IPS-NIHi7 (cell line): ENCODE measurements around the gene SPTBN5.
A peak's percentile ranks its signal among the peaks of the same experiment; 100 is the strongest.

Experiments
- DNase-seq: peaks from one replicate; pipeline ENCODE4 v3.0.0; 2012; ENCODE audit warnings: mixed read lengths; ENCODE audit errors: extremely low spot score

SPTBN5 gene

DNA sequence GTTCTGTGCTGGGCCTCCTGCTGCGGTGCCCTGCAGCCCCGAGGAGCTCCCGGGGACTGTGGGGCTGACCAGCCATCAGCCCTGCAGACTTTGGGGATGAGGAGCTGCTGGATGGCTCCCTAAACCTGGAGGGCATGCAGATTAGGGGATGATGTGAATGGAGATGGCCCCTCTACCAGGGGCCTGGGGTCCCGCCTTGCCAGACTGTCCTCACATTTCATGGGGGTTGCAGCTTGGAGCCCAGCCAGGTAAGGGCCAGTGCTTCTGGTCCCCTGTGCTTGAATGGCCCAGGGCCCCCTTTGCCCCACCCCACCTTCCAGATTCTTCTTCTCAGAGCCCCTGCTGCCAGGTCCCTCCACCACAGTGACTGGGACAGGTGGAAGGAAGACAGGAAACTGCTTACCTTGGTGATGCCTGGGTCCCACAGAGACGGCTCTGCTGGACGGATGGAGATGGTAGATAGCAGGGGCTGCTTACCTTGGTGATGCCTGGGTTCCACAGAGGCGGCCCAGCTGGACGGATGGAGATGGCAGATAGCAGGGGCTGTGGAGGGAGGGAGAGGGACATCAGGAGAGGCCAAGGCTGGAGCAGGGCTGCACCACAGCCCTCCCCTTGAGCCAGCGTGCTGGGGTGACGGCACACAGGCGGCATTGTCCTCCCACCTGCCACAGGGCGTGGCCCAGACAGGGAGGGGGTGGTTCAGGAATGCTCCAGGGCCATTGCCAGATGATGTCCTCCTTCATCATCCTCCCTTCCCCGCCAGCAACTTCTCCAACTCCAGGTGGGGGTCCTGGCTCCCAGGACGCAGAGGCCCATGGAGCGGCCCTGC lies at the start of gene SPTBN5:
Gene SPTBN5 (minus strand): TSS at position 632 of the 829 bp plus-strand sequence. CDS start 556 bp downstream, at position 76.
- no peak for DNase-seq

DNA sequence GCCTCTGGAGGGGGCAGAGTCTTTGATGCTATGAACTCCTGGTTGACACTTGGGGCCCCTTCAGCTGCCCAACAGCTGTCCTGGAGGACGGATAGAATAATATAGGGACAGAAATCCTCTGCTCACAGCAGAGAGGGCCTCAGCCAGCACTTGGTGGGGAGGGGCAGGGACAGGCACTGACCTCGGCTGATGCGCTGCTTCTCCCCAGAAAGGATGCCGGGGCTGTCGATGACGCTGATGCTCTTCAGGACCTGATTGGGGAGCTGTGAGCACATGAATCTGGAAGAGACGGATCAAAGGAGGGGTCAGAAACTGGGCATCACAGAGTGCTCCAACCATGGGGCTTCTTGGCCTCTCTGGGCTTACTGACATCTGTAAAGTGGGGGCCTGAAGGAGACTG lies 49.0 kb upstream of the SPTBN5 start:
- DNase-seq = no peak

DNA sequence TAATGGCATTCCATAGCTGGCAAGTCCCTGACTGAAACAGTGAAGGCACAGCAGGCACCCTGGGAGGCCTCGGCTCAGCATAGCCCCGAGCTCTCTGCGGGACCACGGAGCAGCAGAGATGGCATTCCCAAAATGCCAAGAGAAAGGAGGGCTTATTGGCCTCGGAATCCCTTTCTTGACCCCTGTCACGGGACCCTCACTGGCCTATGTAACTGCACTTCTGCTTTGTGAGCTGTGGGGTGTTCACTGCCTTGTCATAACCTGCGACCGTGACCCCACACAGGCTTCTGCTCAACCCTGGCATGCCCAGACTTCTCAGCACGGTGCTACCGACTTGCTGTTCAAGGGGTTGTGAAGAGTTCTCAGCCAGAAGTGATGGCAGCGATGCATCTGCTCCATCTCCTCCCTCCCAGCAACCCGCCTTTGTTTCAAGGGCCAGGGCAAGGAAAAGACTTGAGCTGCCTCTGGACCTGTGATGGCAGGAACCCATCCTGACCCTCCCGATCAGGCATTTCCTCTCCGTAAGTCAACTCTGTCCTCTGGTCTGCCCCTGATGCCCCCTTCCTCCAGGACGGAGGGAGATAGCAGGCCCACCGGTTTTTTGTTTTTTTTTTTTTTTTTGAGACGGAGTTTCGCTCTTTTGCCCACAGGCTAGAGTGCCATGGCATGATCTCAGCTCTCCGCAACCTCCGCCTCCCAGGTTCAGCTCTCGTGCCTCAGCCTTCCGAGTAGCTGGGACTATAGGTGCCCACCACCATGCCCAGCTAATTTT lies 48.0 kb upstream of the SPTBN5 start:
- DNase-seq = no peak

DNA sequence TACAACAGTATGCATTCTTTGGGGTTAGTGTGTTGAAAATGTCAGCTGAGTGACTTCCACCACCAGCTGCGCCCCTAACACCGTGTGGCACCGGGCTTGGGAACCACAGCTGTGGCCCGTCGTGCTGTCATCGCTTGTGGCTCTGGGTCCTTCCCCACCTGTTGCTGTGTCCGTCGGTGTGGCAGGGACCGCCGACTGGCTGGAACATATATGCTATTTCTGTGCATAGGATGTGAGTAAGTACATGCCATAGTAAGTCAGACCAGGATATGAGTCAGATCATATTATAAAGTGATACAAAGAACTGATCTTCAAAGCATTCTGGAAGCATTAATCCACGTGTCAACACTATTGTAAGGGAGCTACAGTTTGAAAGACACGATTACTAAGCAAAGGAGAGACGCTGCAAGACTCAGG lies 46.6 kb upstream of the SPTBN5 start:
- DNase-seq = no peak

DNA sequence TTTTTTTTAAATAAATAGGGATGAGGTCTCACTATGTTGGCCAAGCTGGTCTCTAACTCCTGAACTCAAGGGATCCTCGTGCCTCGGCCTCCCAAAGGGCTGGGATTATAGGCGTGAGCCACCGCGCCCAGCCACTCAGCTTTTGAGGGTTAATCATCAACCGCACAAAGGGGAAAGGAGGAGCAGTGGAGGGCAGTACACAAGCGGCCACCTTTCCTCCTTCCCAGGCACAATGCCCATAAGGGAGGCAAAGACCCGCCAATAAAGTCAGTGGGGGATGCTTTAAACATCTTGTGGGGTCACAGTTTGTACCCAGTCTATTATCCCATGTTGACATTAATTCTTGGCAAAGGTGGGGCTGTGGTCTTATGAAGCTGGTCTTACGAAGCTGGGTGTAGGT lies 46.1 kb upstream of the SPTBN5 start:
- no peak for DNase-seq

DNA sequence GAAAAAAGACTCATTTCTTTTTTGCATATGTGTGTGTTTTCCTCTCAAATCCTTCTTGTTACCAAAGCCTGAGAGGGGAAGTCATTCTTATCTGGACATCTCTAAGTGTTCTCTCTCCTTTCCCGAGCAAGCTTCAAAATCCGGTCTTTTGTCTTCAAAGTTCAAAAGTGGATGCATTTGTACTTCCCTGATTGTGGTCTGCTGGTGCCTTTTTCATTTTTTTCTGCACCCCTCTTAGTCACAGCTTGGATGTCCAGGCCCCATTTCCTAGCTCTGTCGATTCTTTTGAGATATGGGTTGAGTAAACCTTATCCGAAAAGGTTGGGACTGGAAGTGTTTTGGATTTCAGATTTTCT lies 43.7 kb upstream of the SPTBN5 start:
- no peak for DNase-seq

DNA sequence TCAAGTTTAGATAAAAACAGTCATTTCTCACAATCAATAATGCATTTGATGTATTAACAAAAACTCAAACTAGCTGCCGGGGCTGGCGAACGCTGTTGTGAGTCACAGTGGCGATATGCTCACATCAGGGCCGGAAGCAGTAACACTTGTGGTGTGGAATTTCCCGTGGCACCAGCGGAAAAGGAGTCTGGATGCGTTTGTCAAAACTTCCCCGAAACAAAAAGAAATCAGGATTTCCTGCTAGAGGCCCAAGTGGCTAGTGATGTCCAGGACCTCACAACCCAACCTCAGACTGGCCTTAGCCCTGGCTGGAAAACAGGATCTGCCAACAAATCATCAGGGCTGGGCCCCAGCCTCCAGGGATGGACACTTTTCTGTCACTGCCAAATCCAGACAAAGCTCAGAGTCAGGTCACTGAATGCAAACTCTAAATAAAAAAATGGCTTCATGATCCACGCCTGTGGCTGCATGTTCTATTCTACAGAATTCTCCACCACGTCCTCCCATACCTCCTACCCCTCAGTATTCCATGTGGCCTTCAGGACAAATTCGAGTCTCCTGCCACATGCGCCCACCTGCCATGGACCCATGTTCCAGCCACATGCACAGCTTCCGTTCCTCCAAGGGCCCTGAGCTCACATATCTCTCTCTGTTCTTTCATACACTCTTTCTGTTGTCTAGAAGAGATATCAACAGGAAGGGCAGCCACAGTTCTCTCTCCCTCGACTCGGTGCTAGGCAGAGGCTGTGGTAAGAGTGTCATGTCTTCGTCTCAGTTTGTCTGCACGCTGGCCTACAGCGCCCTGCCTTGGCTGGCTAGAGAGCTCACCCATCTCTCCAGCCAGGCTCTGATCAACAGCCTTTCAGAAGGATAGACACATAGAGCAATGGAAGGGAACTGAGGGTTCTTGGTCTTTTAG lies 43.1 kb upstream of the SPTBN5 start:
- DNase-seq = no peak

DNA sequence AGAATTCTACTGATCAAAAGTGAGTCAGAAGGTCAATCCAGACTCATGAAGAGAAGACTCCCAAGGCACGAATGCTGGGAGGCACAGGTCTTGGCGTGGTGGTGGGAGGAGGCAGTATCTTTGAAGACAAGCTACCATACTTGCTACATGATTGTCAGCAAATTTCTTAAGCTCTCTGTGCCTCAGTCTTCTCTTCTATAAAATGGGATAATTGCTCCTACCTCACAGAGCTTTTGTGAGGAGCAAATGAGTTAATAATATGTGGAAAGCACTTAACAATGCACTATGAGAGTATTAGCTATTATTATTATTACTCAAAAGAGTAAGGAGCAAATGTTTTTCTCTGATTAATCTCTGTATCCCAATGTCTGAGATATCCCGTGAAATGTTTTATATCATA lies 42.3 kb upstream of the SPTBN5 start:
- DNase-seq = no peak

DNA sequence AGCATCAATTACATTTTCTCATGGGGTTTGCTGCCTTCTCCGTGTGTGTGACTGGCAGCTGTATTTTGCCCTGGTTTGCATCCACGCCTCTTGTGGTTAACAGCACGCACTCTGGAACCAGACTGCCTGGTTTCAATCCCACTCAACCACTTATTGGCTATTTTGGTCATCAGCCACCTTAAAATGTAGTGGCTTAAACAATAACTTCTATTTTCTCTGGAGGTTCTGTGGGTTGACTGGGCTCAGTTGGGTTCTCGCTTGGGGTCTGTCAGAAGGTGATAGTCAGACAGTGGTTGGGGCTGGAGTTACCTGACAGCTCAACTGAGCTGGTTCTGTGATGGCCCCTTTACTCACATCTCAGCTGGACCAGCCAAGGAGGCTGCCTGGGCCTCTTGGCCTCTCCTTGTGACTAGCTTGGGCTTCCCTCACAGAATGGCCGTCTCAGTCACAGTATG lies 41.7 kb upstream of the SPTBN5 start:
- DNase-seq = no peak

DNA sequence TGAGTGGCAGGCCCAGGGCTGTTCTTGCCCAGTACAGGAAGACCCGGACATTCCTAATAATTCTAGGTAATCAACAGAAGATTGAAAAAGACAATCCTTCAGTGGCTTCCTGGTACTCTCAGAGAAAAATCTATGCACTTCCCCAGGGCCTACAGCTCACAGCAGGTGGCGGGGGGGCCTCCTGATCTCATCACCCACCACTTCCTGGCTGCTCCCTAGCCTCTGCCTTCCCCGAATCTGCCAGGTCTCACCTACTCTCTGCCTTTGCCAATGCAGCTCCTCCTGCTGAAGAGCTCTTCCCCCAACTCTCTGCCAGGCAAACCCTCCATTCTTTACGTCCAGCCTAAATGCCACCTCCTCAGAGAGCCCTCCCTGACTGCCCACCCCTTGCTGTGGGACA lies 41.0 kb upstream of the SPTBN5 start:
- DNase-seq = peak; percentile 67

DNA sequence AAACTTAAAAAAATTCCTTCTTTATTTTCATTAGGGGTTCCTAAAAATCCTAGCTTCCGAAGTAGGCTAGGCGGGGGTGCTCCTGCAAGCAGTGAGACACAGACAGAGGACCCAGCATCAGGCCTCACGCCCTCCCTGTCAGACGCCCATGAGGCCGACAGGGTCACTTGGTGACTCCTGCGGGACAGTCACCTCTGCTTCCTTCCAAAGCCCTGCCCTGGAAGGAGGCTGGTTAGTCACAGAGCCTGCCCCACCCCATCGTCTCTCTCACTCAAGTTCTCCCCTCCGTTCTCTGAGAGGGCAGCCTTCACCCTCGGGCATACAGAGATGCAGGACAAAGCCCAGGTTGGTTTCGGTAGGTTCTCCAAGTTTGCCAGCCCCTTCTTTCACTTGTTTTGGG lies 39.9 kb upstream of the SPTBN5 start:
- no peak for DNase-seq

DNA sequence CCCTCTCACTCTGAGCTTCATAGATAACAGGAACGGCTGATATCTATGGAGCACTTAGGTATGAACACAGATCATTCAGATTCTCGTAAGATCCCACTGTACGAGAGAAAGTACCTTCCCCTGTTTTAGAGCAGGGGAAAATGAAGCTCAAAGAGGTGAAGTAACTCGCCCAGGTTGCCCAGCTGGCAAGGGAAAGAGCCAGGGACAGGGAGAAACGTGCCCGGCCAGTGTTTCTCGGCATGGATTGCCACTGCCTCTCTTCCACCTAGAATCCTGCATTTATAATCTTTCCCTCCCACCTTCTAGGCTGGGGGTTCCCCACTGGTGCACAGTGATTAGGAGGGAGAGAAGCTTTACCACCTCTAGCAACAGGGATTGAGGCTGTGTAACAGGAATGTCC lies 39.5 kb upstream of the SPTBN5 start:
- no peak for DNase-seq

DNA sequence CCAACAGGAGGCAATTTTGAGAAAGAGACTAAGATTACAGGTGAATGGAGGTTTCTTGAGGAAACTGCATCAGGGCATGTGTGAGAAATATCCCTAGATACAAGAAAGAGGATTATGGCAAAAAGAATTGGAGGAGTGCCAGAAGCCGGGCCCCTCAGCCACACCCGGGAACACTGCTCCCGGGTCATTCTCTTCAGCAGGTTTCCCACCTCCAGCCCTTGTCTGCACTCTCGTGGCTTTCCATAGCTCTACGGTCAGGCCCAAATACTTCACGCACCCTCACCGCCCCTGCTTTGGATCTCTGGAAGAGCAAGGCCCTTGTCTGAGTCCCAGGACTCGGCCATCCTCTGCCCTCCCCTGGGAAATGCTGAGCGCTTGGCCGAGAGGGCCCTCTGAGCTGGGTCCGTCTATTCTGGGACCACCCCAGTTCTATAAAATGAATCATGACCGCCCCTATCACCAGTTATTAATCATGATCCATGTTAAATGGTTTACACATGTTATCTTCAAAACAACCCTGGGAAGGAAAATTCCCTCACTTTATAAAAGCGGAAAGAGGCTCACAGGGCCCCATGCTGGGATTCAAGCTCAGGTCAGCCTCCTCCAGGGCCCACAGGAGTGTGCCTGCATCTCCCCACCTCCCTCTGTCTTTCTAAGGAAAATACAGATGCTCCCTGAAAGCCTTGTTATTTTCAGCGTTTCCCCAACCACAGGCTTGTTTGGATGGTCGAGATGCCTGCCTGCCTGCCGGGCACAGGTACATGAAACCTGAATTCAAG lies 38.8 kb upstream of the SPTBN5 start:
- DNase-seq = no peak

DNA sequence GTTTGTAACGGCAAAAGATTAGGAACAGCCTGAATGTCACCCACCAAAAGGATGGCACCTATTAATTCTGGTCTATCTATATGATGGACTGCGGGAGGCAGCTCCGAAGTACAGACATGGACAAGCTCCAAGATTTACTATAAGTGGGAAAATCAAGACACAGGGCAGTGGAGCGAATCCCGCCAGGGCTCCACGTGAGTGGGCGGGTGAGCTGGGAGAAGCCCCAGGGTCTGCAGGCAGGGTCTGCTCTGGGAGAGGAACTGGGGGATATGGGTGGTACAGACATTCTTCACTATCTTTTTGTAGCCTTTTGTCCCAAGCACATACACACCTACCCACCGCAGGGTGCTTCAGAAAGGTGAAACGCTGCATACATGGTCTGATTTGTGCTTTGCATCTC lies 38.2 kb upstream of the SPTBN5 start:
- no peak for DNase-seq

DNA sequence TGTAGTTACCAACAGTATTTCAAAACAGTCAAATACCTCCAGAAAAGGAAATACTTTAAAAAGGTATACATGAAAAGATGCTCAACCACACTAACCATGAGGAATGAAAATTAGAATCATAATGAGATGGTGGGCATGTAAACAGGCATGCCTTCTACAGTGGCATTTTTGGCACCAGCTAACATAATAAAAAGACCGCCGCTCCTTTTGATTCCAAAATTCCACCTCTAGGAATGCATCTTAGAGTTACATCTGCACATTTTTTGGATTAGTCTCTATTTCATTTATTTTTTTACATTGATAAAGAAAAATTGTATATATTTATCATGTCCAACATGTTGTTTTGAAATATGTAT lies 37.0 kb upstream of the SPTBN5 start:
- no peak for DNase-seq

DNA sequence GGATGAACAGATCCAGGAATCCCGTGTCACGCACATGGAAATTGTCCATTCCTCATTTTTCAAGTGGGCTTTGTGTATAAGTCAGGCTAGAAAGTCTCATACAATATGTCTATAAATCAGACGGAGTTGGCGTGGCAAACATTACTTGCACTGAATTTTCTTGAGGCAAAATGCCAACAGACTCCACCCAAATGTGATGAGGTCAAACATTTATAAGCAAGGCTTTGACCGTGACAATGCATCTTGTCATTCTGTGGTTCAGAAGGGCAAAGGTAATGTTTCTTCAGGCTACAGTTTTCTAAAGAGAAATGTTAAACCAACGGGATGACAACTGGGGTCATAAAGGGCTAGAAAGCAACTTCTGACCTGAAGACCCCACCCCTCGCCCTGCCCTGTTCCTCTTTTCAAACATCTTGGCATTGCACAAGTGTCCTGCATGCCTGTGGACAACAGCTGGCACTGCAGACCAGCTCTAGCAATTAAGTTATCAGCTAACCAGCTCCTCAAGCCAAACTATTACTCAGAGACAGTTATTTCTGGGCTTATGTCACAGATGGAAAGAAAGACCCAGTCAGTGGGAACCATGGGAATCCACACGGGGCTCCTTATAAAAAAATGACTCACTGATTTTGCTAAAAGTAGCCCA lies 36.5 kb upstream of the SPTBN5 start:
- DNase-seq = no peak

DNA sequence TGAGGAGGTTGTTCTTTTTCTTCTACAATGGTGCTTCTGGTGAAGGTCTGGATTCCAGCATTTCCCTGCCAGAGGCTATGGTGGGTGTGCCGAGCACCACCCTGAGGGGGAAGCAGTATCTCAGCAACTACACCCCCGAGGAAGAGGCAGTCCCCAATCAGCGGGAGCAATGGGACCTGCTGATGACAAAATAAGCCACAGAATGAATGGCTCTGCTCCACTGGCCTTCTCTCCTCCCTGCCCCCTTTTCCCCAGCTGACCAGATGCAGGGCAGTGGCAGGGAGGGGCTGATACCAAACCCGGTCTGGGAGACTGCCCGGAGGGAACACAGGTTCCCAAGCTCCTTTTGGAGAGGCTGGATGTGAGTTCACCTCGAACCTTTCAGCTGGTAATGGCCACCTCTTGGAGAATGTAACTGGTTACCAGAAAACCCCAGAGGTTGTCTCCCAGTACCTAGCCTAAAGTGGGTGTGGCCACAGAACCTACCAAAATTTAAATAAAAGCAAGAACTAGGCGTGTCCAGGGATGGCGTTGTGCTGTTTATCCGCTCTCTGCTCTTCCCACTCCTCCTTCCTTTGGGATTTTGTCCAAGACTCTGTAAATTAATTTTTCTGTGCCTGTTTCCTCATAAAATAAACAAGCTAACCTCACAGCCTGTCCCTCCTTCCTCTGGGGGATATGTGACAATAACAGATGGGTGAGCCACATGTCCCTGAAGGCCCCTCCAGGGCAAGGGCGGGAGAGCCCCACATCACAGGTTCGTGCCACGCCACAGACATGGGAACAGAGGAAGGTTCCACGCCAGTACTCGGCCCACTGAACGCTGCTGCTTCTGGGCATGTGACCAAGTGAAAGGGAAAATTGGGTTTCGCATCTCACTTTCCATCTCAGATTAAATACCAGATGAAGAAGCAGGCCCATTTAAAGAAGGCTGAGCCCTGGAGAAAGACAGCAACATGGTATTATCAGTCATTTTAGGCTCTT lies 35.1 kb upstream of the SPTBN5 start:
- no peak for DNase-seq

DNA sequence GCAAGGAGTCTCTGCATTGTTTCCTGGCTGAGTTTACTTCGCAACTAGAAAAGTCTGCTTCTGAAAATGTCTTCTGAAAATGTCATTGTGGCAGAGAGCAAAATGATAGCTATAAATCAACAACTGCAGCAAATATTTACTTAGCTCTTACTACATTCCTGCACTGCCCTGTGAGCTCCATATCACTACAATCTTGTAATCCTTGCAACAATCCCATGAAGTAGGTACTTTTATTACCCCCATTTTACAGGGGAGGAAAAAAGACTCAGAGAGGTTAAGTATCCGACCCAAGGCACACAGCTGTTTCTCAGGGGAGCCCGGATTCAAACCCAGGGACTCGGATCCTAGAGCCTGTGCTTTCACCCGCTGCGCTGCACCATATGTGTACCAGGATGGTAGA lies 34.2 kb upstream of the SPTBN5 start:
- no peak for DNase-seq

DNA sequence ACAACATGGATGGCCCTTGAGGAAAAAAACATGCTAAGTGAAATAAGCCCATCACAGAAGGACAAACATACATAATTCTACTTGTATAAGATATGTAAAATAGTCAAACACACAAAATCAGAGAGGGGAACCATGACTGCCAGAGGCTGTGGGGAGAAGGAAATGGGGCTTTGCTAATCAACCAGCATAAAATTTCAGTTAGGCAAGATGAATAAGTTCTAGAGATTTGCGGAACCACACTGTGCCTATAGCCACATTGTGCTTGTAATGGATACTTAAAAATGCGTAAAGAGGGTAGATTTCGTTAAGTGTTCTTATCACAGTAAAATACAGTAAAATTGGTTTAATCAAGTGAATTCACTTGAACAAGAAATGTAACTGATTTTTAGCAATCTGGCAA lies 33.7 kb upstream of the SPTBN5 start:
- DNase-seq = no peak
